GM18951 (cell line): Measurements from ENCODE around the gene ZNF518B.

Experiments
- POLR2A ChIP-seq: IDR thresholded peaks from 4 replicates; pipeline ENCODE4 v1.6.1; 2011; ENCODE audit warnings: mild to moderate bottlenecking; ENCODE audit not compliant: insufficient read length, insufficient read depth; ENCODE audit errors: extremely low read depth
- in situ Hi-C: fragments of 300-500 bp; cut with MboI; formaldehyde crosslinking; loops from one replicate; pipeline ENCODE4 v1.12.0; 2022; ENCODE audit warnings: low sequenced_read_pairs, mixed read lengths, inconsistent platforms; ENCODE audit not compliant: unreplicated experiment

The ZNF518B gene

DNA sequence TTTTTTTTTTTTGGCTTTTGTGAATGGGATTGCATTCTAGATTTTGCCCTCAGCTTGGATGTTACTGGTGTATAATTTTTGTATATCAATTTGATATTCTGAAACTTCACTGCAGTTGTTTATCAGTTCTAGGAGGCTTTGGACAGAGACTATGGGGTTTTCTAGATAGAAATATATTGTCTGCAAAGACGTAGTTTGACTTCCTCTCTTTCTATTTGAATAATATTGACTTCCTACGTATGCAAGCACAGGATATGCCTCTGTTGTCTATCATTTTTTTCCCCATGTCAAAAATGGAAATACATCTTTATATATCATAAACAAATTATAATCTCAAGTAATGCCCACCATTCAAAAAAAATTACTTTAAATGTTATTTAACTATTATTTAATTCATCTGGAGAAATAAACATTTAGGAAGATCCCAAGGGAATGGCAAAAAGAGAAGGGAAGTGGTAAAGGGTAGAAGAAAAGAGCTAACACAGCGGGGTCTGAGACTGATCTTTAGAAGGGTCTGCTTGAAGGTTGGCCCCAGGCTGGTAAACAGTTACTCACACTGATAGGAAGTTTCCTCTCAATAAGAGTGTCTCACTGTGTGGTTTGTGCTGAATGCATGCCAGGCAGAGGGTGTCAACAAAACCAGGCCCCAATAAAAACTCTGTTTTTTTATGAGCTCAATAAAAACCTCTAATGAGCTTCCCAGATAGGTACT lies 35.7 kb downstream of the ZNF518B start:
- in situ Hi-C loops: no loop called here
- TF ChIP-seq POLR2A: no peak

DNA sequence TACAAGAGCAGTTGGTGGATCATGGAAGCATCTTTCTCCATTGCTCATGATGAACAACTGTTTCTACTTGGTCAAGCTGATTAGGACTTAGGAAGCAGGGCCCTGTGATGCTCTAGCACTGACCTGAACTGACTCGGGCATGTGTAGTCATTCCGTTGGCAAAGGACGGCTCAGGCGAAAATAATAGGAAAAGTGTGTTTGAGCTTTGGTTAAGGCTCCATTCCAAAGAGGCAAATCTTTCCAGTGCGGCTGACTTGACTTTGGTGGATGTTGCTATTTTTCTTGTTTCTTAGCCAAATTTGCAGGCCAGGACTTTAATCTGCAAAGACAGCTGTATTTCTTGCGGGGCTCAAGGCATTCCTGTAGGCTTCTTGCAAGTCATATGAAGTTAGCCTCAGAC lies 39.5 kb downstream of the ZNF518B start:
- in situ Hi-C loops: no loop called here
- no peak for TF ChIP-seq POLR2A

DNA sequence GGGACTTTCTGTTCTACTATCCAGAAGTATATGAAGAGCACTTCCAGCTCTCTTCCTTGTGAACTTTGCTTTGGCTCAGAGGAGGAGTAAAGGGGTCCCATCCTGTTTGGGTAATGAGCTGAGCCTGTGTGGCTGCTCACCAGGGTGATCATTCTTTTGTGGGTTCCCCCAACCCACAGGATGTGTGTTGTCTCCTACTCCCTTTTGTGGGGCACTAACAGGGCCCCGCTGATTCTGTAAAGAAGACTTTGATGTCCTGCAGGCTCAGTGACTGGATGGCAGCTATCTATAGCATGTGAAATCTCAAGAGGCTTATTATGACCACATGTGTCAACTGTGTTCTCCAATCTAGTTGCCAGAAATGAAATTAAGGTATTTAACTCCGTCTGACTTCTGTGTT lies 40.8 kb downstream of the ZNF518B start:
- no peak for TF ChIP-seq POLR2A
- in situ Hi-C loops: no loop called here

GRCh38 chr4:10413177-10413576 lies 44.0 kb downstream of the ZNF518B start:
- TF ChIP-seq POLR2A: no peak
- in situ Hi-C loops: no loop called here

GRCh38 chr4:10405672-10406071 lies 51.6 kb downstream of the ZNF518B start:
- in situ Hi-C loops: loop anchor here (10.0 kb wide), 1 partner anchor 231 kb away; no protein-coding TSS in a partner anchor
- no peak for TF ChIP-seq POLR2A

DNA sequence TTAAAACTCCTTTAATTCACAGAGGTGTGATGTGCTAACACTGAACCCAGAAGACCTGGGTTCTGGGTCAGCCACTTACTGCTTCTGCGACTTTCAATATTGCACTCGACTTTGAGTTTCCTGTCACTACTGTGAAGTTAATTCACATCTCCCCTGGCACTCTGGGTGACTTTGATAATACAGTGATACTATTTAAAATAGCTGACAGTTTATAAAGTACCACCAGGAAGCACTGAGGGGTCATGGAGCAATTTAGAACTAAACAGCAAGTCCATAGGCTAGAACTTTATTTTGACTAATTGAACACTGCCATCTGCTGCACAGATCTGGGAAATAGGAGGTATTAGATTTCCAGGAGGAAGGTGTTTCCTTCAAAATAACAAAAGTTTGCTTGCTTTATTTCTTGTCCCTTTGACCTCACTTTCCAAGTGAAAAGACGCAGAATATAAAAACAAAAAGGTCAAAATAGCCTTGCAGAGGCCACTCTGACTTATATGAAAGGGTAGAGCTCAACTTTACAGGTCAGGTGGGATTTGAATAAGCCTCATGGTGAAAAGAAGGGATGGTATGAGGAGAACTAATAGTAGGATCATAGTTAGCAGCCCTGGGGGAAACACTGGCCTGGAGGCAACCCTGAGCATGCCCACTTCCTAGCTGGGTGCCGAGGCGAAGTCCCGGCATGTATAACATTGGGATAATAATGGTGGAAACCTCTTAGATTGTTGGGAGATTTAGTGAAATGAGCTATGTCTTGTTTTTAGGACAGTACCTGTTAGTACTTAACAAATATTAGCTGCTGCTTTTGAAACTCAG lies 53.4 kb downstream of the ZNF518B start:
- in situ Hi-C loops: loop anchor here (10.0 kb wide), 1 partner anchor 229 kb away; no protein-coding TSS in a partner anchor

GRCh38 chr4:10395971-10396580 lies 61.1 kb downstream of the ZNF518B start:
- in situ Hi-C loops: no loop called here
- TF ChIP-seq POLR2A: no peak

More for the DNA sequence above, 53.4 kb downstream of the ZNF518B start:
- TF ChIP-seq POLR2A: no peak
